GM19452 (cell line): ENCODE results near the gene KRR1.
"Not testable (repeated sequence)": the region's sequence is repeated elsewhere in the genome, so short reads cannot be mapped to it uniquely, and the experiment has no call there.

Source experiments
- ATAC-seq: cut with Tn5 transposase; IDR thresholded peaks from one replicate; pipeline ENCODE4 v1.9.1; 2021; ENCODE audit not compliant: unreplicated experiment

The KRR1 gene

DNA sequence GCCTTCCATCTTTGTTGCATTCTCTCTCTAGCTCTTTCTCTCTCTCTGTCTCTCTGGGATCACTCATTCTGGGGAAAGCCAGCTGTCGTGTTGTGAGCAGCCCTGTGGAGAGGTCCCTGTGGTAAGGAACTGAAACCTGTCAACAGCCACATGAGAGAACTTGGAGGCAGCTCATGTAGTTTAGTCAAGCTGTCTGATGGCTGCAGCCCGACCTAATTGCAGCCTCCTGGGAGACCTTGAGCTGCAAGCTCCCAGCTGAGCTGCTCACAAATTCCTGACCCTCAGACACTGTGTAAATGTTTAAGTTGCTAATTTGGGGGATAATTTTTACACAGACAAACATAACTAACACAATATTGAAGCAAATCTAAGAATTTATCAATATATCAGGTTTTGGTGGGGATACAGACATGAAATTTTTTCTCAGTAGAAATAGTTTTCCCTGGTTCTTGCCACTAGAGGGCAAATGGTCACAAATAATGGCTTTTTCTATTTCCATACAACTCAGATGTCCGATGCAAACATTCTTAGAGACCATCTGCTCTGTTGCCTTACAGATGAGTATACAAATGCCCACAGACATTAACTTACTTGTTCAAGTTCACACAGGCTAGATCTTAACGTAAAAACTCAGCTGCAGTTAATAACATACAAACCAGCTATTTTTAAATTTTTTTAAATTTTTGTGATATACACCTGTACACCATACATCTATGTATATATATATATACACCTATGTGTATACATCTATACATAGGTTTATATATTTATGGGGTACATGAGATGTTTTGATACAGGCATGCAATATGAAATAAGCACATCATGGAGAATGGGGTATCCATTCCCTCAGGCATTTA, 15.5 kb upstream of the KRR1 start:
- peak; percentile 97 for ATAC-seq

DNA sequence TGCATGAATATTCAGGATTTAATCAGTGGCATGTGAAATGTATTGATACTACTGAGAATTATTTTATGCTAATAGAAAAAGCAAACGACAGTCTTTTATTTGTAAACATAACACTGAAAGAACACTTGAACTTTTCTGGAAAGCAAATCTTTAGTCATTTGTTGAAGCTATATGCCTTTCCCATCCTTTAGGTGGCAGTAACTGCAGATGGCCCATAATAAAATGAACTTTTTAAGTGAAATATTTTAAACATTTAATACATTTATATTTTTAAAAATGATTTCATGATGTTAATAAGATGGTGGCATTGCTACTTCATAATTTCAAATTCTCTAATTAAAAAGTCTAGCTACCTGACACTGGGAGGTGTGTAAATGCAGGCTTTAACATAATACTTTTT, 13.9 kb upstream of the KRR1 start:
- no peak for ATAC-seq

GRCh38 chr12:75522124-75522523, 10.7 kb upstream of the KRR1 start:
- ATAC-seq, result not testable (repeated sequence)

DNA sequence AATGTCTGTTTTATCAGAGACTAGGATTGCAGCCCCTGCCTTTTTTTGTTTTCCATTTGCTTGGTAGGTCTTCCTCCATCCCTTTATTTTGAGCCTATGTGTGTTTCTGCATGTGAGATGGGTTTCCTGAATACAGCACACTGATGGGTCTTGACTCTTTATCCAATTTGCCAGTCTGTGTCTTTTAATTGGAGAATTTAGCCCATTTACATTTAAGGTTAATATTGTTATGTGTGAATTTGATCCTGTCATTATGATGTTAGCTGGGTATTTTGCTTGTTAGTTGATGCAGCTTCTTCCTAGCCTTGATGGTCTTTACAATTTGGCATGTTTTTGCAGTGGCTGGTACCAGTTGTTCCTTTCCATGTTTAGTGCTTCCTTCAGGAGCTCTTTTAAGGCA, 9.8 kb upstream of the KRR1 start:
- not testable (repeated sequence) for ATAC-seq

GRCh38 chr12:75509621-75510020, 1.8 kb downstream of the KRR1 start:
- no peak for ATAC-seq

DNA sequence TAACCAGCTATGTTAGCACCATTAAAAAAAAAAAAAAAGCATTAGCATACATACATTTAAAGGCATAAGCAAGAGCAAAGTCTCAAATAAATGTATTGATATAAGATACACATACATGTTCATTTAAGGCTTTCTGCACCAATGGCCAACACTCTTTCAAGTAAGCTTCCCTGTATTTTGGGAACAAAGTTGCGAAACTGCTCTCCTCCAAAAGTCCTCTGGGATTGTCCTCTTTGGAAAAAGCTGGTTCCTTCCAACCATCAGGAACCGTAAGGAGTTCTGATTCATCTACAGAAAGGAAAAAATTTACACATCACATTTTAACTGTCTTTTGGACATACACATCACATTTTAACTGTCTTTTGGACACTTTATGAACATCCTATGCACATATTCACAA, 3.2 kb downstream of the KRR1 start:
- no peak for ATAC-seq

DNA sequence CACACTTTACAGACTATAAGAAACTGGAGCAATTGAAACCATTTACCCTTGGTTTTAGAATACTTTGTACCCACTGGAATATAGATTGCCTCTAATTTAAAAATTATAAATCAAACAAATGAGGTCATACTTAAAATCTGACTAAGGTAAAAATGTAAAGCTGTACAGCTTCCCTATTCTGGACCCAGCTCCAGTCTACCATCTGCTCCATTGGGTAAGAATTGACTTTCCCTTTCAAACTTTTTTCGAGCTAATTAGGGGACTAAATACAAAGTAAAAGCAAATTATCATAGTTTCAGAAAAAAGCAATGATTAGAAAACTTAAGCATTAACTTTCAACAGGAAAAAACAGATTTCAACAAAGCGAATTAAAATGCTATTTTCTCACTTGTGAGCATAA, 4.3 kb downstream of the KRR1 start:
- no peak for ATAC-seq

DNA sequence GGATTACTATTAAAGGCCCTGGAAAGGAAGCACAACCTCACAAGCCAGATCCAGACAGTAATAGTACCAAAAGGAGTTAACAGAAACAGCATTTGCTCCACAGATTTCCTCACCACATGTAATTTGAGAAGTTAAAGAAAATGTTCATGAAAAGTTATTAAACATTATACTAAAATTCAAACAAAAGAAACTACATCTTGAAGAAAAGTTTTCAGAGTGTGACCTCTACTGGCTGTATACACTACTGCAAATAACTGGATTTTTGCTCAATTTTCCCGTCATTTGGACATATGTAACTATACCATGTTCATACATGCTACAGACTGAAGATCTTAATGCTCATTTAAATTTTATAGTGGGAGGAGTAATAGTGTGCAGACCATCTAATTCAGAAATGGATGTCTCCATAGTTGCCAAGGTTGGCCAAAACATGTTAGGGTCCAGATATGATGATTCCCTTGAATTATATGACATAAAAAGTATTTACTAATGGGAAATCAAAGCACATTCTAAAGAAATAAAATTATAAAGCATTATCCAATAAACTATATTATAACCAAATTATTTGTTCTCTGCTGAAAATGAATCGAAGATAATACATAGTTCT, 5.6 kb downstream of the KRR1 start:
- ATAC-seq, result no peak

DNA sequence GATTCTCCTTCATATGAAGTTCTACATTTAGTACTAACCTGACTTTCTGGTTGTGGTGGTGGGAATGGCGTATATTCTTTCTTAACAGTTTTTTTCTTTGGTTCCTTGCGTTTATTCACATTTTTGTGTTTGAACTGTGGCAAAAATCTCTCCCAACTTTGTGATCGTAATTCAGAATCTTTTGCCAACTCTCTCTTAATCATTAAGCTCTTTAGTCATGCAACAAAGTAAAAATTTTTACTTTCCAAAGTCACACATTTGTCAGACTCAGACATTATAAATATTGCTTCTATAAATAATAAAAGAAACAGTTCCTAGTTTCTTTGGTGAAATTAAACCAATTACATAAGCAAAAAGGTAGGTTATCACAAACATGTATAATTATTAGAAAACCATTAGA, 7.5 kb downstream of the KRR1 start:
- no peak for ATAC-seq

GRCh38 chr12:75503459-75503858, 8.0 kb downstream of the KRR1 start:
- no peak for ATAC-seq

GRCh38 chr12:75491169-75491568, 20.2 kb downstream of the KRR1 start:
- no peak for ATAC-seq

DNA sequence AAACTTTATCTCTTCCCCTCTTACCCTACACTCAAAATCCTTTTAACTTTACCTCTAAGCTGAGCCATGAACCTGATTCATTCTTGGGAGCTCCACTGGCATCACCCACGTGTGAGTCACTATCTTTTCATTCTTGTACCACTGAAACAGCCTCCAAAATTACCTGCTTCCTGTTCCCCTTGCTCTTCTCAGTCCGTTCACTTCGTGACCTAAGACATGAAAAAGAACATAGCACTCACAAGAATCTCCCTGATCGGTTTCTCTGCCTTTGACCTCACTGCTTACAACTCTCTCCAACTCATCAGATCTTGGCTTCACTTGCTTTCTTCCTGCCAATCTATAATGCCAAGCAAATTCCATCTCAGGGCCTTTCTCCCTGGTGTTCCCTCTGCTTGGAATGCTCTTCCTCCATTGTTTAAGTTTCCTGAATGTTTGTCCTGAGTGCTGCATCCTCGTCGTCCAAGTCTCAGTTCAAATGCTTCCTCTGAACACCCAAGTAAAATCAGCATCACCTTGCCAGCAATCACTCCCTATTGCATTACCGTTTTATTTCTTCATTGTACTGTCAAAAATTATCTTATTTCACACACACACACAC, 21.7 kb downstream of the KRR1 start:
- ATAC-seq, result peak; percentile 57

DNA sequence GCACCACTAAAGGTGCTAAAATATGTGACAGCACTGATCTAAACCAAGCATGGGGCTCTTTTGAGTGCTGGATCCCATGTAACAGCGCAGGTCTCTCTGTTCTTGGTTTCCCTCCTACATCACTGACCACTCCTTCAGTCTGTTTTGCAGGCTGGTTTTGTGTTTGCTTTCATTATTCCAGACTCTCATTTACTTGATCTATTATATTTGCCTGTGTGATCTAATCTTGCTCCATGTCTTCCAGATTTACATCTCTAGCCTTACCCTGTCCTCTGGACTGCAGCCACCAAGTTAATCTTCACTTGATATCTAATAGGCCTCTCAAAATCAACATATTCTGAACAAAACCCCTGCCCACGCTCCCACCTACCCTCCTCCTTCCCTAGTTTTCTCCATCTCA, 22.2 kb downstream of the KRR1 start:
- ATAC-seq, result no peak

DNA sequence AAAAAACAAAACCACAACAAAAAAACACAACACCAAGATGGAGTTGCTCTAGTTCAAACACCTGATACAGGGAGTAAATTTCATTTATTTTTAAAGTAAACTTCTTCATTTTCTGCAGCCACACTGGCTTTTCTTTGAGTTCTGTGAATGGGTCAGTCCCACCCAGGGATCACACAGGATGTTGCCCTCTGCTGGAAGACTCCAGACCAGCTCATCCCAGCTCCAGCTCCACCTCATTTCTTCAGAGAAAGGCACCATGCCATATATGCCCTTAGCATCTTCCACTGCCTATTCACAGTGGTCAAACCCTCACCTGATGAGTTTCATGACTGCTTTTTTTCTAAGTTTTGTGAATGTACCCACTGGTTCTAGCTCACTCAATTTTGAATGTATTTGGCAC, 22.9 kb downstream of the KRR1 start:
- ATAC-seq, result no peak

DNA sequence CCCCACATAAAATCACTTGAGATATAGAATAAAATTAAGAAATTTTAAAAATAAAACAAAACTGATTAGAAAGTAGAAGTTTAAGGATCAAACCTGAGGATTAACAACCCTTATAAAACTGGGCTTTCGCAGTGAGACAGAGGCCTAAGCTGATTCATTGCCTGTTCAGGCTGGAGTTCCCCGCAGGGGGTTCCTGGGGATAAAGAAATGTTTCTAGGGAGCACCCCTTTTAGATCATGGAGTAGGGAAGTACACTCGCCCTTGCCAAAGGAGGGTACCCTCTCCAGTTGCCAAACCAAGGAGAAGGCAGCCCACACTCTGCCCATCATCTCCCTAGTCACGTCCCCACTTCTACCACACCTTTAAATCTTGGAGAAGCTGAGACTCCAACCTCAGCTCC, 24.1 kb downstream of the KRR1 start:
- no peak for ATAC-seq

GRCh38 chr12:75484450-75484849, 27.0 kb downstream of the KRR1 start:
- ATAC-seq, result not testable (repeated sequence)

GRCh38 chr12:75483431-75483830, 28.0 kb downstream of the KRR1 start:
- no peak for ATAC-seq

DNA sequence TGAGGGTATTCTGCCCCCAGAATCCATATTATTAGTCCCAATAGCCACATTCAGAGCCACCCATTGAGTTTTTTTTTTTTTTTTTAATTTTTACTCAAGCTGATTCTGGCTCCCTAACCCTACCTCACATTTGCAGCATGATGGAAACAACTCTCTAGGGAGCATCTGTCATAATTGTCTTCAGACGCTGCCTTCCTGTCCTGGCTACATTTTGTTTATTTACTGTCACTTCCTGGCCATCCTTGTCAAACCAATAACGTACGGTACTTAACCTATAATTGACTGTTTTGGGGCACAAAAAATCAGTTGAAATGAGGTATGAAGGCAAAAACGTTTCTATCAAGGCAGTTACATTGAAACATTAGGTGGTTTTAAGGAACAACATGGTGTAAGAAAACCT, 28.8 kb downstream of the KRR1 start:
- ATAC-seq, result no peak

DNA sequence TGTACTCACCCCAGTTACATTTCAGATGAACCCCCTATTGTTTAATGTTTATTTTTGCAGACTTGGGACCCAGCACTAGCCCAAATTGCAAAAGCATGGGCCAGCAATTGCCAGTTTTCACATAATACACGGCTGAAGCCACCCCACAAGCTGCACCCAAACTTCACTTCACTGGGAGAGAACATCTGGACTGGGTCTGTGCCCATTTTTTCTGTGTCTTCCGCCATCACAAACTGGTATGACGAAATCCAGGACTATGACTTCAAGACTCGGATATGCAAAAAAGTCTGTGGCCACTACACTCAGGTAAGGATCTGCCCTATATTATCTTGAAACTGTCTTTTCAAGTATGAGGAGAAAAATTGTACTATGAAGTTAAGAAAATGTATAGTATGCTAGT, 29.6 kb downstream of the KRR1 start:
- no peak for ATAC-seq

GRCh38 chr12:75481013-75481705, 30.2 kb downstream of the KRR1 start:
- ATAC-seq, result peak; percentile 20

DNA sequence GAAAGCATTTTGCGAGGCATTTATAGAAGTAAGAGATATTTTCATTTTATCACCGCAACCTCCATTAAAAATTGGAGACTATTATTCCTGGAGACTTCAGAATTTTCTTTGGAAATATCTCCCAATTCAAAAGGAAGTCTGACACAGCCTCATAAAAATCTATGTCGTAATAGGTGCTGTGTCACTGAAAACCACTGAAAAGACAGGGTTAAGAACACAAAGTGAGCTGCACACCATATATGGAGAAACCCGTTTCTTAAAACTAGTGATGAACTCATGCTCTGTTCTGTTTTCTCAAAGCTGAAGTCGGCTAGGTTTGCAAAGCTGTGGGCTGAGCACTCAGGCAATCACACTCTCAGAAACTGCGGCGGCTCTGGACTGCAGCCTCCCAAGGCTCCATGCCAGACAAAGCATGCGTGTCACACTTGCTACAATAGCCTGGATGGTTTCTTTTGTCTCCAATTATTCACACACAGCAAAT, 30.9 kb downstream of the KRR1 start, which contains the start of gene GLIPR1:
GLIPR1 (plus strand) TSS at position 287 of the 481 bp plus-strand sequence; CDS start at position 413, 126 bp downstream.
- ATAC-seq, result peak; percentile 86
